SK-N-SH treated with all-trans-retinoic acid at 6 μM for 48 hours (cell line): ENCODE results near the gene C1QTNF12.

ENCODE experiments used
- CREB5 ChIP-seq: fragments of 250-450 bp; sonication (Bioruptor Pico); IDR thresholded peaks from 2 replicates; pipeline ENCODE4 v1.5.1; 2020; ENCODE audit warnings: low read depth, mild to moderate bottlenecking, moderate library complexity
- ESRRG ChIP-seq: fragments of 250-450 bp; sonication (Bioruptor Pico); IDR thresholded peaks from 2 replicates; pipeline ENCODE4 v1.6.1; 2021; ENCODE audit warnings: mild to moderate bottlenecking
- PATZ1 ChIP-seq: fragments of 250-450 bp; sonication (Bioruptor Pico); IDR thresholded peaks from 2 replicates; pipeline ENCODE4 v1.8.0; 2020; ENCODE audit warnings: mild to moderate bottlenecking, moderate library complexity, borderline replicate concordance
- POU6F1 ChIP-seq: fragments of 250-450 bp; sonication (Bioruptor Pico); IDR thresholded peaks from 2 replicates; pipeline ENCODE4 v1.8.0; 2021; ENCODE audit warnings: low read depth, mild to moderate bottlenecking, moderate library complexity, borderline replicate concordance
- PPARA ChIP-seq: fragments of 250-450 bp; sonication (Bioruptor Pico); IDR thresholded peaks from 2 replicates; pipeline ENCODE4 v1.5.0; 2020; ENCODE audit warnings: mild to moderate bottlenecking, borderline replicate concordance
- RARB ChIP-seq: fragments of 250-450 bp; sonication (Bioruptor Pico); IDR thresholded peaks from 2 replicates; pipeline ENCODE4 v1.8.0; 2021; ENCODE audit warnings: mild to moderate bottlenecking, moderate library complexity
- TCF4 ChIP-seq: fragments of 250-450 bp; sonication (Bioruptor Pico); IDR thresholded peaks from 2 replicates; pipeline ENCODE4 v1.8.0; 2021; ENCODE audit warnings: mild to moderate bottlenecking, moderate library complexity, borderline replicate concordance
- TOX ChIP-seq: fragments of 250-450 bp; sonication (Bioruptor Pico); IDR thresholded peaks from 2 replicates; pipeline ENCODE4 v1.8.0; 2021; ENCODE audit warnings: mild to moderate bottlenecking, moderate library complexity, borderline replicate concordance
- ZC3H10 ChIP-seq: fragments of 250-450 bp; sonication (Bioruptor Pico); IDR thresholded peaks from 2 replicates; pipeline ENCODE4 v1.5.1; 2021; ENCODE audit warnings: mild to moderate bottlenecking, moderate library complexity
- ZFP3 ChIP-seq: fragments of 250-450 bp; sonication (Bioruptor Pico); IDR thresholded peaks from 2 replicates; pipeline ENCODE4 v1.5.0; 2020; ENCODE audit warnings: mild to moderate bottlenecking, moderate library complexity
- ZNF70 ChIP-seq: fragments of 450-650 bp; formaldehyde crosslinking; IDR thresholded peaks from 2 replicates; pipeline ENCODE4 v1.5.0; 2020; ENCODE audit warnings: mild to moderate bottlenecking, moderate library complexity
- ZNF8 ChIP-seq: fragments of 450-650 bp; formaldehyde crosslinking; IDR thresholded peaks from 2 replicates; pipeline ENCODE4 v1.5.0; 2020; ENCODE audit warnings: mild to moderate bottlenecking, moderate library complexity
- TF ChIP-seq, protein P1 (sequence below): fragments of 250-450 bp; sonication (Bioruptor Pico); IDR thresholded peaks from 2 replicates; pipeline ENCODE4 v1.5.0; 2020; ENCODE audit warnings: mild to moderate bottlenecking, moderate library complexity

GRCh38 chr1:1200876-1201810, 45.4 kb downstream of the C1QTNF12 start:
- no peak for TF ChIP-seq TCF4 (CRISPR knock-in tag)
- no peak for TF ChIP-seq ZC3H10 (CRISPR knock-in tag)
- no peak for TF ChIP-seq PATZ1 (CRISPR knock-in tag)
- no peak for TF ChIP-seq ZNF8 (CRISPR knock-in tag)
- TF ChIP-seq, protein P1, sequence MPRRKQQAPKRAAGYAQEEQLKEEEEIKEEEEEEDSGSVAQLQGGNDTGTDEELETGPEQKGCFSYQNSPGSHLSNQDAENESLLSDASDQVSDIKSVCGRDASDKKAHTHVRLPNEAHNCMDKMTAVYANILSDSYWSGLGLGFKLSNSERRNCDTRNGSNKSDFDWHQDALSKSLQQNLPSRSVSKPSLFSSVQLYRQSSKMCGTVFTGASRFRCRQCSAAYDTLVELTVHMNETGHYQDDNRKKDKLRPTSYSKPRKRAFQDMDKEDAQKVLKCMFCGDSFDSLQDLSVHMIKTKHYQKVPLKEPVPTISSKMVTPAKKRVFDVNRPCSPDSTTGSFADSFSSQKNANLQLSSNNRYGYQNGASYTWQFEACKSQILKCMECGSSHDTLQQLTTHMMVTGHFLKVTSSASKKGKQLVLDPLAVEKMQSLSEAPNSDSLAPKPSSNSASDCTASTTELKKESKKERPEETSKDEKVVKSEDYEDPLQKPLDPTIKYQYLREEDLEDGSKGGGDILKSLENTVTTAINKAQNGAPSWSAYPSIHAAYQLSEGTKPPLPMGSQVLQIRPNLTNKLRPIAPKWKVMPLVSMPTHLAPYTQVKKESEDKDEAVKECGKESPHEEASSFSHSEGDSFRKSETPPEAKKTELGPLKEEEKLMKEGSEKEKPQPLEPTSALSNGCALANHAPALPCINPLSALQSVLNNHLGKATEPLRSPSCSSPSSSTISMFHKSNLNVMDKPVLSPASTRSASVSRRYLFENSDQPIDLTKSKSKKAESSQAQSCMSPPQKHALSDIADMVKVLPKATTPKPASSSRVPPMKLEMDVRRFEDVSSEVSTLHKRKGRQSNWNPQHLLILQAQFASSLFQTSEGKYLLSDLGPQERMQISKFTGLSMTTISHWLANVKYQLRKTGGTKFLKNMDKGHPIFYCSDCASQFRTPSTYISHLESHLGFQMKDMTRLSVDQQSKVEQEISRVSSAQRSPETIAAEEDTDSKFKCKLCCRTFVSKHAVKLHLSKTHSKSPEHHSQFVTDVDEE (CRISPR knock-in tag) = no peak
- no peak for TF ChIP-seq ZFP3
- TF ChIP-seq TOX (CRISPR knock-in tag) = no peak
- TF ChIP-seq PPARA (CRISPR knock-in tag) = no peak
- no peak for TF ChIP-seq RARB (CRISPR knock-in tag)
- no peak for TF ChIP-seq POU6F1
- no peak for TF ChIP-seq ZNF70 (CRISPR knock-in tag)
- TF ChIP-seq ESRRG (CRISPR knock-in tag) = no peak
- no peak for TF ChIP-seq CREB5 (CRISPR knock-in tag)
